GM18517 (cell line): ENCODE data around the gene IQGAP1.

ENCODE experiments used
- ATAC-seq: cut with Tn5 transposase; IDR thresholded peaks from one replicate; pipeline ENCODE4 v1.9.1; 2021; ENCODE audit warnings: mild to moderate bottlenecking, moderate library complexity; ENCODE audit not compliant: unreplicated experiment

IQGAP1 gene

GRCh38 chr15:90432253-90432652 lies 44.2 kb downstream of the IQGAP1 start:
- ATAC-seq: no peak

- no peak for ATAC-seq
Measured at GRCh38 chr15:90435652-90436337, 47.8 kb downstream of the IQGAP1 start.

GRCh38 chr15:90436952-90437351 lies 48.9 kb downstream of the IQGAP1 start:
- no peak for ATAC-seq

- no peak for ATAC-seq
Measured at GRCh38 chr15:90437516-90437915, 49.5 kb downstream of the IQGAP1 start.

GRCh38 chr15:90439946-90440345 lies 51.9 kb downstream of the IQGAP1 start:
- ATAC-seq: no peak

DNA sequence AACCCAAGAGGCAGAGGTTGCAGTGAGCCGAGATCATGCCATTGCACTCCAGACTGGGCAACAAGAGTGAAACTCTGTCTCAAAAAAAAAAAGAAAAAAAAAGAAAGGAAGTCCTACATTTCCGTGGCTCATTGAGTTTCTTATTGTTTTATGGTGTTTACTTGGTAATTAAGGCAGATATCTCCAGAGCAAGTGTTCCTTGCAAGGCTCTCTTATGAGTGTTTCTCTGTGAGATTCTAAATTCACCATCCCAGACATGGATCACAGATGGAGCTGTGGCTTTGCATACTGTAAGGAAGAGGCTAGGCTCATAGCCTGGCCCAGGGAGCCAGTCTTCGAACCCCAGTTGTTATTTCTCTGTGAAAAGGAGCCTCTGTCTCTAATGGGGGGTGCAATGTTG lies 53.0 kb downstream of the IQGAP1 start:
- no peak for ATAC-seq

GRCh38 chr15:90442423-90442822 lies 54.4 kb downstream of the IQGAP1 start:
- ATAC-seq: no peak

DNA sequence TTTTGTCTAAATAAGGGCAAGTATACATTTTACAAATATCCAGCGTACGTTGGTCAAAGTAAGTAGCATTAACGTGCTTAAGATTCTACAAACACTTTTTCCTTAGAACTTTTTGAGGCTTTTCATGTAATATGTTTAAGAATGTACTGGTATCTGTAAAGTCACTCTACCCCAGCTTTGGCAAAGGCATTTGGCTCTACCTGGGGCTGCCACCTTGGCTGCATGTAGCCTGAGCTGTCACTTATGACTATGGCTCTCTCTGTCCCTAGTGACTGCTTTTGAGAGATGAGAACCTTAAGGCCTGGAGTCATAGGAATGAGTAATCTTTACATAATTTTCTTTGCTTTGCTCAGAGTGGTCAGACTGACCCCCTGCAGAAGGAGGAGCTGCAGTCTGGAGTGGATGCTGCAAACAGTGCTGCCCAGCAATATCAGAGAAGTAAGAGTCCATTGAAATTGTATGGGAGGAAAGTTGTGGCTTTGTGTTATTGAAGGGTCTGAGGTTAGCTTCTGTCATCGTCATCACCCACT lies 61.2 kb downstream of the IQGAP1 start:
- ATAC-seq: no peak

DNA sequence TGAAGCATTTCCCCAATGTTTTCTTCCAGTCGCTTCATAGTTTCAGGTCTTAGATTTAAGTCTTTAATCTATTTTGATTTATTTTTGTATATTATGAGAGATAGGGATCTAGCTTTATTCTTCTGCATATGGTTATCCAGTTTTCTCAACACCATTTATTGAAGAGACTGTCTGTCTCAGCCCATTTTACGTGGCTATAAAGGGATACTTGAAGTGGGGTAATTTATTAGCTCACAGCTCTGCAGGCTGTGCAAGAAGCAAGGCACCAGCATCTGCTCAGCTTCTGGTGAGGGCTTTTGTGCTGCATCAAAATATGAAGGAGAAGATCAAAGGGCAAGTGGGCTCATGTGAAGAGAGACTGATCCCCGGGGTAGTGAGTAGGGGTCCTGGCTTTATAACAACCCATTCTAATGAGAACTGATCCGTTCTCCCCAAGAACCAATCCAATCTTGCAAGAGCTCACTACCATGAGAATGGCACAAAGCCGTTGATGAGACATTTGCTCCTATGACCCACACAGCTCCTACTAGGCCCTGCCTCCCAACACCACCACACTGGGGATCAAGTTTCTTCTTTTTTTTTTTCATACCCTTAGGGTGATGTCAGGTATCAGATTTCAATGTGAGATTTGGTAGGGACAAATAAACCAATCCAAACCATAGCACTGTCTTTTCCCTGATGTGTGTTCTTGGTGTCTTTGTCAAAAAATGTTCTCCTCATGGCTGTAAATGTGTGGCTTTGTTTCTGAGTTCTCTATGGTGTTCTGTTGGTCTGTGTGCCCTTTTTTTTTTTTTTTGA lies 63.2 kb downstream of the IQGAP1 start:
- ATAC-seq: no peak

- ATAC-seq: no peak
Measured at GRCh38 chr15:90456236-90456635, 68.2 kb downstream of the IQGAP1 start.

DNA sequence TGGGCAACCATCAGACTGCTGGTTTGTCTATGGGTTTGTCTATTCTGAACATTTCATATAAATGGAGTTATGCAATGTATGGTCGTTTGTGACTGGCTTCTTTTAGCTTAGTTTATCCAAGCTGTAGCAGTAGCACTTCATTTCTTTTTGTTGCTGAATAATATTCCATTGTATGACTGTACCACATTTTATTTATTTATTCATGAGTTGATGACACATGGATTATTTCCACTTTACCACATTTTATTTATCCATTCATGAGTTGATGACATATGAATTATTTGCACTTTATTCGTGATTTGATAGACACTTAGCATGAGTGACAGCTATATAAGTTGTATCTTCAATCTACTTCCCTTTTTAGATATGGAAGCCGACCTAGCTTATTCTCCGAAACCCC lies 70.0 kb downstream of the IQGAP1 start:
- no peak for ATAC-seq

DNA sequence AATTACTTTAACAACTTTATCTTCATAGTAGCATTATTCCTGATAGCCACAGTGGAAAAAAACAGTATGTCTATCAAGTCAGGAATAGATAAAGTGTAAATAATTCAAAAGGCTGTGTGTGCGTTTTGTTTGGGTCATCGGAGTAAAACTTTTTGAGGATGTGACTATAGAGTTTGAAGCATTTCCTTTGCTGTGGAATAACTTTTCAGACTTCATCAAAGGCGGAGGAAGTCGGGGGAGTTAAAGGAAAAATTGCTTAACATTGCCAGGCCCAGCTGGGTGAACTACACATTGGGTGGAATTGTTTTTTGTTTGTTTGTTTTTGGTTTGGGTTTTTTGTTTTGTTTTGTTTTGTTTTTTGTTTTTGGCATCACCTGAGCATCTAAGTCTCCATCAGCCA lies 71.3 kb downstream of the IQGAP1 start:
- ATAC-seq: no peak

GRCh38 chr15:90460142-90460824 lies 72.2 kb downstream of the IQGAP1 start:
- ATAC-seq: no peak

DNA sequence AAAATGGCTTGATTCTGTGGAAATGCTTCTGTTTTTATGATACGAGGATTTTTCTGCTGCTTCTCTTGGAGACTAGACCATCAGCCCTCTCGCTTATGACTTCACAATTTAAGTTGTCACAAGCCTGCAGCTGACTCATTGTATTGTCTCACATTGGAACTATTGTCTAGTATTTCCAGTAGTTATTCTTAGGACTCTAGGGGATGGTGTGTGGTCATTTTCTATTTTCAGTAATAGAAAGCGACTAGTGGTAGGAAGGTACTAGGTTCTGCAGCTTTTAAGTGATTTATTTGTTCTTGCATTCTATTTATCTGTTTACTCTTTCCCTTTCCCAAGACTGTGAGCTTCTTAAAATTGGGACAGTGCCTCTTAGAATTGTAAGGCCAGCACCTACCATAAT lies 75.3 kb downstream of the IQGAP1 start:
- ATAC-seq: no peak

- ATAC-seq: no peak
Measured at GRCh38 chr15:90465140-90465929, 77.3 kb downstream of the IQGAP1 start.

- ATAC-seq: no peak
Measured at GRCh38 chr15:90465930-90466567, 78.0 kb downstream of the IQGAP1 start.

GRCh38 chr15:90469723-90470122 lies 81.7 kb downstream of the IQGAP1 start:
- ATAC-seq: no peak

GRCh38 chr15:90470453-90470852 lies 82.4 kb downstream of the IQGAP1 start:
- ATAC-seq: no peak

- no peak for ATAC-seq
Measured at GRCh38 chr15:90471126-90471525, 83.1 kb downstream of the IQGAP1 start.

- ATAC-seq: no peak
Measured at GRCh38 chr15:90471769-90472168, 83.7 kb downstream of the IQGAP1 start.
